IMR-90 (cell line): ENCODE data around the gene TEC. TPM values are rescaled to one million over a fixed set of nuclear protein-coding genes. Genes with fewer than 3 reads are reported as not detected.
"Not testable (repeated sequence)": the region's sequence is repeated elsewhere in the genome, so short reads cannot be mapped to it uniquely, and the experiment has no call there.

ENCODE experiments used
- ATAC-seq: fragments of 200-7000 bp; cut with Tn5 transposase; 2 replicates; pipeline ENCODE4 v1.9.1; 2020; ENCODE audit warnings: low read depth, mild to moderate bottlenecking, moderate library complexity
- BruUV-seq: library from RNA; stranded (reverse); fragments of 400-500 nt; replicated peaks from 2 replicates; lab custom pipeline; 2021; lab: Mats Ljungman, UMichigan
- CTCF ChIA-PET: fragments of 300-600 bp; formaldehyde crosslinking; extraction: SDS; loops from one replicate; lab custom pipeline; 2021; ENCODE audit warnings: antibody characterized with exemption; lab: Yijun Ruan, JAX
- POLR2A ChIA-PET: fragments of 300-600 bp; sonication (Branson Sonifier 250); formaldehyde crosslinking; loops from one replicate; lab custom pipeline; 2022; ENCODE audit warnings: antibody characterized with exemption; ENCODE audit not compliant: unreplicated experiment; lab: Charles Lee
- DNase-seq: peaks from one replicate; pipeline ENCODE4 v3.0.0; 2013
- H2AFZ ChIP-seq: replicated peaks from 2 replicates; pipeline ENCODE3; 2013; ENCODE audit warnings: low read length, mild to moderate bottlenecking; ENCODE audit not compliant: poor library complexity
- H2AK5ac ChIP-seq: 2 replicates; pipeline ENCODE4 v1.6.1; 2013; ENCODE audit warnings: low read depth, low read length, inconsistent platforms
- H2AK9ac ChIP-seq: replicated peaks from 2 replicates; pipeline ENCODE3; 2013; ENCODE audit warnings: mild to moderate bottlenecking, low read depth, low read length, moderate library complexity; ENCODE audit not compliant: poor library complexity
- H2BK120ac ChIP-seq: 2 replicates; pipeline ENCODE4 v1.6.1; 2013; ENCODE audit warnings: low read depth, low read length, inconsistent platforms
- H2BK15ac ChIP-seq: 3 replicates; pipeline ENCODE4 v1.6.1; 2013; ENCODE audit warnings: low read depth, low read length, inconsistent platforms
- H2BK20ac ChIP-seq: 2 replicates; pipeline ENCODE4 v1.6.1; 2013; ENCODE audit warnings: low read depth, mild to moderate bottlenecking, inconsistent platforms, low read length, moderate library complexity
- H2BK5ac ChIP-seq: 2 replicates; pipeline ENCODE4 v1.6.1; 2013; ENCODE audit warnings: mild to moderate bottlenecking, low read depth, low read length, inconsistent platforms; ENCODE audit not compliant: poor library complexity, severe bottlenecking
- H3K14ac ChIP-seq: replicated peaks from 2 replicates; pipeline ENCODE4 v1.6.1; 2013; ENCODE audit warnings: low read depth, low read length, inconsistent platforms
- H3K18ac ChIP-seq: 2 replicates; pipeline ENCODE4 v1.6.1; 2013; ENCODE audit warnings: low read depth, low read length, control low read depth
- H3K23ac ChIP-seq: 2 replicates; pipeline ENCODE4 v1.6.1; 2013; ENCODE audit warnings: low read depth, low read length, inconsistent platforms
- H3K27ac ChIP-seq: 2 replicates; pipeline ENCODE4 v1.5.1; 2013; ENCODE audit warnings: mild to moderate bottlenecking, control low read depth, low read length; ENCODE audit not compliant: insufficient read depth
- H3K27me3 ChIP-seq: 2 replicates; pipeline ENCODE4 v1.6.1; 2013; ENCODE audit warnings: low read length; ENCODE audit not compliant: control insufficient read depth, insufficient read depth
- H3K36me3 ChIP-seq: 2 replicates; pipeline ENCODE4 v1.6.1; 2013; ENCODE audit warnings: low read length, mixed read lengths; ENCODE audit not compliant: control insufficient read depth, insufficient read depth
- H3K4ac ChIP-seq: 2 replicates; pipeline ENCODE4 v1.6.1; 2013; ENCODE audit warnings: low read depth, low read length, inconsistent platforms
- H3K4me1 ChIP-seq: 2 replicates; pipeline ENCODE4 v1.6.1; 2013; ENCODE audit warnings: low read length, mixed read lengths; ENCODE audit not compliant: control insufficient read depth, insufficient read depth
- H3K4me2 ChIP-seq: 2 replicates; pipeline ENCODE4 v1.6.1; 2013; ENCODE audit warnings: low read depth, mild to moderate bottlenecking, control low read depth, low read length, moderate library complexity
- H3K4me3 ChIP-seq: 2 replicates; pipeline ENCODE4 v1.5.1; 2013; ENCODE audit warnings: low read depth, mild to moderate bottlenecking, control low read depth, low read length, moderate library complexity; ENCODE audit not compliant: insufficient read depth
- H3K56ac ChIP-seq: 2 replicates; pipeline ENCODE4 v1.6.1; 2013; ENCODE audit warnings: low read length, inconsistent platforms; ENCODE audit not compliant: insufficient read depth; ENCODE audit errors: extremely low read depth
- H3K79me1 ChIP-seq, 2 experiments: 2 replicates each; pipeline ENCODE4 v1.6.1; 2013; ENCODE audit warnings: low read length in 2 of 2, inconsistent platforms in 1 of 2, low read depth in 1 of 2
- H3K9ac ChIP-seq: 2 replicates; pipeline ENCODE4 v1.6.1; 2013; ENCODE audit warnings: low read depth, low read length, control low read depth
- H3K9me1 ChIP-seq: 2 replicates; pipeline ENCODE4 v1.6.1; 2013; ENCODE audit warnings: low read length, inconsistent platforms; ENCODE audit not compliant: insufficient read depth
- H3K9me3 ChIP-seq: 2 replicates; pipeline ENCODE4 v1.6.1; 2013; ENCODE audit warnings: low read length; ENCODE audit not compliant: control insufficient read depth, insufficient read depth
- H4K20me1 ChIP-seq: 2 replicates; pipeline ENCODE4 v1.6.1; 2013; ENCODE audit warnings: low read length, inconsistent platforms; ENCODE audit not compliant: insufficient read depth
- H4K5ac ChIP-seq: 2 replicates; pipeline ENCODE4 v1.6.1; 2013; ENCODE audit warnings: mild to moderate bottlenecking, low read depth, low read length, control low read depth
- H4K8ac ChIP-seq, 2 experiments: 2 replicates each; pipeline ENCODE4 v1.6.1; 2013; ENCODE audit warnings: low read depth in 2 of 2, low read length in 2 of 2, control low read depth in 1 of 2, inconsistent platforms in 1 of 2
- H4K91ac ChIP-seq: 2 replicates; pipeline ENCODE4 v1.6.1; 2013; ENCODE audit warnings: low read depth, low read length, inconsistent platforms; ENCODE audit not compliant: insufficient read depth
- WGBS, 2 experiments: methylation state at CpG; one replicate each; pipeline versions ENCODE4 v1.1.5 to v1.1.7; 2013; ENCODE audit warnings: missing lambda C conversion rate in 2 of 2; ENCODE audit not compliant: insufficient read length in 1 of 2; ENCODE audit errors: extremely low coverage in 2 of 2; 5-methylcytosine and 5-hydroxymethylcytosine counted together
- dilution Hi-C: fragments of 300-500 bp; cut with HindIII; formaldehyde crosslinking; loops from one replicate; pipeline ENCODE4 v1.14.3; 2018; ENCODE audit warnings: low sequenced_read_pairs; ENCODE audit not compliant: unreplicated experiment
- in situ Hi-C: fragments of 300-500 bp; cut with MboI; formaldehyde crosslinking; loops from 3 replicates; pipeline ENCODE4 v1.14.3; 2019; ENCODE audit warnings: low sequenced_read_pairs, inconsistent platforms, mixed read lengths
- intact Hi-C: fragments of 100-400 bp; cut with micrococcal nuclease; formaldehyde crosslinking; loops from 2 replicates; pipeline ENCODE4 v1.10.0; 2022
- polyA plus RNA-seq, 3 experiments: library from polyadenylated mRNA; depleted of rRNA; stranded (reverse); fragments of >200 nt; gene quantifications; 2 replicates each; pipeline ENCODE4 v1.2.3, GENCODE V29; 2012; ENCODE audit warnings: low replicate concordance in 1 of 3
- total RNA-seq: library from RNA; depleted of rRNA; stranded (reverse); fragments of >200 nt; gene quantifications from 2 replicates; pipeline ENCODE4 v1.2.3, GENCODE V29; 2012

Gene TEC
- total and polyA plus RNA-seq, 2 of the 4 experiments (the other 2 are of a cell fraction) = 0.39 to 0.54 TPM

DNA sequence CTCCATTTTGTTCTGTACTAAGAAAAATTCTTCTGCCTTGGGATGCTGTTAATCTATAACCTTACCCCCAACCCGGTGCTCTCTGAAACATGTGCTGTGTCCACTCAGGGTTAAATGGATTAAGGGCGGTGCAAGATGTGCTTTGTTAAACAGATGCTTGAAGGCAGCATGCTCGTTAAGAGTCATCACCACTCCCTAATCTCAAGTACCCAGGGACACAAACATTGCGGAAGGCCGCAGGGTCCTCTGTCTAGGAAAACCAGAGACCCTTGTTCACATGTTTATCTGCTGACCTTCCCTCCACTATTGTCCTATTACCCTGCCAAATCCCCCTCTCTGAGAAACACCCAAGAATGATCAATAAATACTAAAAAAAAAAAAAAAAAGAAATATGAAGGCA lies 82.6 kb downstream of the TEC start:
- H3K23ac ChIP-seq, H2AK9ac ChIP-seq, H2BK15ac ChIP-seq, H2BK120ac ChIP-seq, H2BK20ac ChIP-seq, BruUV-seq, CTCF ChIA-PET, H3K27me3 ChIP-seq, ATAC-seq, DNase-seq, H3K56ac ChIP-seq, H4K20me1 ChIP-seq, H3K27ac ChIP-seq, H4K5ac ChIP-seq, in situ Hi-C loops, H3K4me2 ChIP-seq, H3K14ac ChIP-seq, H4K8ac ChIP-seq, H3K9ac ChIP-seq, H3K4me3 ChIP-seq, H3K9me3 ChIP-seq, H4K91ac ChIP-seq, POLR2A ChIA-PET, H3K4me1 ChIP-seq, H2BK5ac ChIP-seq, H3K79me1 ChIP-seq, dilution Hi-C loops, H3K18ac ChIP-seq, H3K4ac ChIP-seq, H3K9me1 ChIP-seq, H2AFZ ChIP-seq, intact Hi-C loops, H3K36me3 ChIP-seq, H2AK5ac ChIP-seq: not testable (repeated sequence)
- WGBS, 2 experiments = no CpG with 5 or more reads among the region's 5 CpGs

DNA sequence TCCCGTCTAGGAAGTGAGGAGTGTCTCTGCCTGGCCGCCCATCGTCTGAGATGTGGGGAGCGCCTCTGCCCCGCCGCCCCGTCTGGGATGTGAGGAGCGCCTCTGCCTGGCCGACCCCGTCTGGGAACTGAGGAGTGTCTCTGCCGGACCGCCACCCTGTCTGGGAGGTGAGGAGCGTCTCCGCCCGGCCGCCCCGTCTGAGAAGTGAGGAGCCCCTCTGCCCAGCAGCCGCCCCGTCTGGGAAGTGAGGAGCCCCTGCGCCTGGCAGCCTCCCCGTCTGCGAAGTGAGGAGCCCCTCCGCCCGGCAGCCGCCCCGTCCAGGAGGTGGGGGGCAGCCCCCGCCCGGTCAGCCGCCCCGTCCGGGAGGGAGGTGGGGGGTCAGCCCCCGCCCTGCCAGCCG lies 83.2 kb downstream of the TEC start:
- in situ Hi-C loops = not testable (repeated sequence)

More for the DNA sequence above, 83.2 kb downstream of the TEC start:
- H3K4me3 ChIP-seq, H4K8ac ChIP-seq, BruUV-seq, H3K9me3 ChIP-seq, dilution Hi-C loops, H3K27ac ChIP-seq, H2BK120ac ChIP-seq, H2BK5ac ChIP-seq, H4K5ac ChIP-seq, H2AK9ac ChIP-seq, H3K4me1 ChIP-seq, POLR2A ChIA-PET, H2AFZ ChIP-seq, H3K79me1 ChIP-seq, H3K9me1 ChIP-seq, ATAC-seq, H3K14ac ChIP-seq, H2BK15ac ChIP-seq, H2AK5ac ChIP-seq, DNase-seq, H4K91ac ChIP-seq, H4K20me1 ChIP-seq, H3K27me3 ChIP-seq, H3K56ac ChIP-seq, H3K9ac ChIP-seq, H3K36me3 ChIP-seq, CTCF ChIA-PET, H3K18ac ChIP-seq, H3K4me2 ChIP-seq, intact Hi-C loops, H2BK20ac ChIP-seq, H3K23ac ChIP-seq, H3K4ac ChIP-seq: not testable (repeated sequence)
- 90% methylated on average over 2 of the region's 33 CpGs; no CpG with 5 or more reads in 1 of the 2 experiments for WGBS, 2 experiments
